Measurements from ENCODE around the gene EPSTI1.

DNA sequence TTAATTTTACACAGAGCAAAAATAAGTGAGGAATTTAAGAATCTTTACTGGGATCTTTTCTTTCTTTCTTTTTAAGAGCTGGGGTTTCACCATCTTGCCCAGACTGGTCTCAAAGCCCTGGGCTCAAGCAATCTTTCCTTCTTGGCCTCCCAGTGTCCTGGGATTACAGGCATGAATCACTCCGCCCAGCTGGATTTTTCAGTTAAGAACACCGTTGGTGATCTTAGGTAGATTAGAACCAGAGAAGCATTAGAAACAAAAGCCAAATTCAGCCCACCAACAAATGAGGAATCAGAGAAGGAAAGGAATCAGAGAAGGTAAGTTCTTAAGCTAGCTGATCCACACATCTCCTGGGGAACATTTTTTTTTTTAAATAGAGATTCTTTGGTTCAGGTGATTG is 34.2 kb downstream of the EPSTI1 start:
- TF ChIP-seq NFIC (IDR thresholded peaks at IDR 0.05; ENCODE audit: low read depth, low read length): no peak
- no peak for TF ChIP-seq CEBPB (IDR thresholded peaks at IDR 0.05; ENCODE audit: borderline replicate concordance in 1 of 2, low read depth in 2 of 2, low read length in 2 of 2)
- no peak for TF ChIP-seq ATF7 (IDR thresholded peaks at IDR 0.05; ENCODE audit: low read depth)
- no peak for TF ChIP-seq POLR2AphosphoS5 (IDR thresholded peaks at IDR 0.05; ENCODE audit: low read length)
- TF ChIP-seq, protein P1, sequence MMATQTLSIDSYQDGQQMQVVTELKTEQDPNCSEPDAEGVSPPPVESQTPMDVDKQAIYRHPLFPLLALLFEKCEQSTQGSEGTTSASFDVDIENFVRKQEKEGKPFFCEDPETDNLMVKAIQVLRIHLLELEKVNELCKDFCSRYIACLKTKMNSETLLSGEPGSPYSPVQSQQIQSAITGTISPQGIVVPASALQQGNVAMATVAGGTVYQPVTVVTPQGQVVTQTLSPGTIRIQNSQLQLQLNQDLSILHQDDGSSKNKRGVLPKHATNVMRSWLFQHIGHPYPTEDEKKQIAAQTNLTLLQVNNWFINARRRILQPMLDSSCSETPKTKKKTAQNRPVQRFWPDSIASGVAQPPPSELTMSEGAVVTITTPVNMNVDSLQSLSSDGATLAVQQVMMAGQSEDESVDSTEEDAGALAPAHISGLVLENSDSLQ (IDR thresholded peaks at IDR 0.05): no peak

Data from GM12878 (cell line).